Measurements from ENCODE around the gene PHF2. TPM values are rescaled to one million over a fixed set of nuclear protein-coding genes. Genes with fewer than 3 reads are reported as not detected.

PHF2 gene
- total and polyA plus RNA-seq, 2 of the 8 experiments (the other 6 are each of a cell fraction or from before 2014, with no cell fraction given): 3.4 to 9.4 TPM

DNA sequence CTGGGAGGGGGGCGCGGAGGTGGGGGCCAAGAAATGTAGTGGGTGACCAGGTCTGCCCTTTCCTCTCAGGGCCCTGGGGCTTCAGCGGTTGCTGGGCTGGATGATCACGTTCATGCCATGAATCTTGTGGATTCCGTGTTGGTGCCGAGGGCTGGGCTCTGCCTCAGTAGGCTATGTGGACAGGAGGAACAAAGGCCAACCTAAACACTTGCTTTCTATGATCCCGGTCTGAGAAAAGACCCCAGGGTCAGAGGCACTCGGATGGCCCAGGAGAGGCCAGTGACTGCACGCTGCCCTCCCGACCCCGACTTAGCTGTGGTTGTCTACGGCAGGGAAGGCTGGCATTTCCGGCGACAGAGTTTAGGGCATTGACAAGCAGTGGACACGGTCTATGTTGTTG lies 26.6 kb downstream of the PHF2 start:
- ChIA-PET POLR2A (ENCODE audit: partially characterized antibody) (interaction anchor here (3.9 kb wide), 1 partner anchor 14 kb away, joined by 15 read pairs; no protein-coding TSS in a partner anchor), CTCF (ENCODE audit: partially characterized antibody) (no interaction called here)
- Histone ChIP-seq H3K23ac (ENCODE audit: insufficient read length) (no peak overlapping the region), H4K91ac (replicated peaks; ENCODE audit: insufficient read length, low read length) (no peak overlapping the region), H3K79me2 (ENCODE audit: control insufficient read depth in 1 of 2, insufficient read depth in 2 of 2, low read length in 2 of 2) (peaks cover 0 to 14% of the 10 kb centered on the region in 2 experiments; a peak in 2 of 4 replicates), H4K20me1 (replicated peaks in 1 of 2; ENCODE audit: control insufficient read depth in 1 of 2, insufficient read depth in 2 of 2, low read length in 2 of 2) (peaks cover 0 to 3% of the 10 kb centered on the region in 2 experiments), H3K4me1 (replicated peaks in 1 of 4; ENCODE audit: control insufficient read depth in 3 of 4, insufficient read depth in 4 of 4, low read length in 3 of 4) (peaks cover 9 to 29% (median 20%) of the 10 kb centered on the region in 4 experiments), H3K9me3 (ENCODE audit: insufficient read depth in 2 of 2, low read depth in 1 of 2, low read length in 1 of 2) (no peaks in the 10 kb centered on the region), H2AK5ac (ENCODE audit: low read depth, low read length) (no peak overlapping the region), H3K9ac (replicated peaks in 1 of 4; ENCODE audit: extremely low read depth in 1 of 4, low read depth in 3 of 4, low read length in 3 of 4) (no peak overlapping the region), H2AFZ (ENCODE audit: low read length) (no peak overlapping the region), H3K56ac (replicated peaks; ENCODE audit: insufficient read length, low read depth, low read length) (no peak overlapping the region), H3K4ac (replicated peaks; ENCODE audit: insufficient read length, low read depth, low read length) (no peak overlapping the region), H3K18ac (ENCODE audit: extremely low read depth, low read length) (no peak overlapping the region; the same call in 1 of the 2 replicates), H3K23me2 (ENCODE audit: low read depth, low read length) (peaks cover 3% of the 10 kb centered on the region), H2BK12ac (ENCODE audit: low read depth, low read length) (no peak overlapping the region), H3K36me3 (ENCODE audit: control insufficient read depth in 2 of 4, insufficient read depth in 4 of 4, low read length in 3 of 4) (no peaks in the 10 kb centered on the region), H2BK5ac (ENCODE audit: low read depth, low read length) (0 out of 2 replicates have a peak overlapping the region, but pooled peaks have one; percentile 16), H4K8ac (ENCODE audit: extremely low read depth, insufficient read depth, low read length) (no peak overlapping the region), H2BK20ac (ENCODE audit: low read length) (no peak overlapping the region), H3K79me1 (ENCODE audit: low read depth, low read length) (no peaks in the 10 kb centered on the region), H3K27me3 (replicated peaks in 1 of 4; ENCODE audit: control insufficient read depth in 3 of 4, extremely low read depth in 1 of 4, insufficient read depth in 3 of 4, low read length in 3 of 4) (no peaks in the 10 kb centered on the region; a peak in 1 of 7 replicates), H3K27ac (ENCODE audit: low read depth, low read length) (no peak overlapping the region), H3K14ac (ENCODE audit: insufficient read length) (no peak overlapping the region), H3K4me3 (ENCODE audit: extremely low read depth in 1 of 4, insufficient read depth in 2 of 4, low read depth in 3 of 4, low read length in 4 of 4) (no peak overlapping the region), H4K5ac (ENCODE audit: insufficient read length, low read depth, low read length) (no peak overlapping the region), H2BK120ac (replicated peaks; ENCODE audit: low read depth, low read length) (no peak overlapping the region), H2BK15ac (ENCODE audit: low read length) (peak overlapping the region; percentile 72; the same call in 1 of the 2 replicates), H3K4me2 (ENCODE audit: insufficient read depth in 1 of 2, low read depth in 2 of 2, low read length in 2 of 2) (no peak overlapping the region)
- peak in 1 of 2 experiments; percentile 31 for DNase-seq (ENCODE audit: low read depth in 1 of 2, low spot score in 2 of 2)
- WGBS, 2 experiments (ENCODE audit: extremely low coverage in 1 of 2, insufficient coverage in 1 of 2, insufficient read length in 1 of 2, insufficient replicate concordance in 2 of 2, low coverage in 1 of 2, low lambda C conversion rate in 2 of 2, missing lambda C conversion rate in 1 of 2): 87% methylated on average over 15 of the region's 15 CpGs; no CpG with 5 or more reads in 1 of the 2 experiments
- TF ChIP-seq BACH1 (IDR thresholded peaks at IDR 0.05; ENCODE audit: low read length): no peak
- TF ChIP-seq SUZ12 (IDR thresholded peaks at IDR 0.05; ENCODE audit: low read length): no peak
- TF ChIP-seq PHF8 (conservative IDR thresholded peaks at IDR 0.05; ENCODE audit: low read depth, low read length): no peak
- TF ChIP-seq SIX5 (IDR thresholded peaks at IDR 0.05; ENCODE audit: low read depth, low read length): no peak
- TF ChIP-seq TCF12 (IDR thresholded peaks at IDR 0.05; ENCODE audit: low read depth, low read length): no peak
- TF ChIP-seq RXRA (IDR thresholded peaks at IDR 0.05; ENCODE audit: insufficient read depth, low read depth, low read length): no peak
- TF ChIP-seq, protein P1, sequence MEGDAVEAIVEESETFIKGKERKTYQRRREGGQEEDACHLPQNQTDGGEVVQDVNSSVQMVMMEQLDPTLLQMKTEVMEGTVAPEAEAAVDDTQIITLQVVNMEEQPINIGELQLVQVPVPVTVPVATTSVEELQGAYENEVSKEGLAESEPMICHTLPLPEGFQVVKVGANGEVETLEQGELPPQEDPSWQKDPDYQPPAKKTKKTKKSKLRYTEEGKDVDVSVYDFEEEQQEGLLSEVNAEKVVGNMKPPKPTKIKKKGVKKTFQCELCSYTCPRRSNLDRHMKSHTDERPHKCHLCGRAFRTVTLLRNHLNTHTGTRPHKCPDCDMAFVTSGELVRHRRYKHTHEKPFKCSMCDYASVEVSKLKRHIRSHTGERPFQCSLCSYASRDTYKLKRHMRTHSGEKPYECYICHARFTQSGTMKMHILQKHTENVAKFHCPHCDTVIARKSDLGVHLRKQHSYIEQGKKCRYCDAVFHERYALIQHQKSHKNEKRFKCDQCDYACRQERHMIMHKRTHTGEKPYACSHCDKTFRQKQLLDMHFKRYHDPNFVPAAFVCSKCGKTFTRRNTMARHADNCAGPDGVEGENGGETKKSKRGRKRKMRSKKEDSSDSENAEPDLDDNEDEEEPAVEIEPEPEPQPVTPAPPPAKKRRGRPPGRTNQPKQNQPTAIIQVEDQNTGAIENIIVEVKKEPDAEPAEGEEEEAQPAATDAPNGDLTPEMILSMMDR (IDR thresholded peaks at IDR 0.05; ENCODE audit: control extremely low read depth in 1 of 3, insufficient read depth in 1 of 3, low read depth in 1 of 3, low read length in 3 of 3): no peak
- no peak for TF ChIP-seq CREB1 (IDR thresholded peaks at IDR 0.05)
- no peak for TF ChIP-seq POLR2A (IDR thresholded peaks at IDR 0.05; ENCODE audit: control extremely low read depth in 1 of 2, low read depth in 2 of 2, low read length in 2 of 2)
- FAIRE-seq: no peak

Measured in H1 (cell line).